Thyroid gland (tissue), 4 donors: Measurements from ENCODE around the gene IGF2BP3. TPM values are rescaled to one million over a fixed set of nuclear protein-coding genes. Genes with fewer than 3 reads are reported as not detected.

ENCODE experiments used
- DNase-seq, 2 donors: peaks; one replicate each; pipeline ENCODE4 v3.0.0-alpha.2; 2019
- H3K27ac ChIP-seq, 3 donors: fragments of 200-600 bp; sonication (generic); 1 replicate in 2 of 3; 2 replicates in 1 of 3; pipeline ENCODE4 v1.5.1; 2016 to 2019; ENCODE audit warnings: mild to moderate bottlenecking in 1 of 3, moderate library complexity in 1 of 3
- H3K27me3 ChIP-seq: fragments of 200-600 bp; sonication (generic); one replicate; pipeline ENCODE4 v1.5.1; 2019
- H3K36me3 ChIP-seq, 2 donors: fragments of 200-600 bp; sonication (generic); one replicate each; pipeline ENCODE4 v1.5.1; 2016 to 2019
- H3K4me1 ChIP-seq, 2 donors: fragments of 200-600 bp; sonication (generic); one replicate each; pipeline ENCODE4 v1.5.1; 2017 to 2019
- H3K4me3 ChIP-seq, 3 donors: fragments of 200-600 bp; sonication (generic); replicated peaks in 1 of 3; 1 replicate in 2 of 3; 2 replicates in 1 of 3; pipeline ENCODE4 v1.5.1; 2016; ENCODE audit warnings: mild to moderate bottlenecking in 1 of 3
- H3K9me3 ChIP-seq: fragments of 200-600 bp; sonication (generic); one replicate; pipeline ENCODE4 v1.5.1; 2017
- CTCF ChIP-seq, 6 experiments: fragments of 200-600 bp in 3 of 6; fragments of 450-650 bp in 3 of 6; sonication (generic) in 3 of 6; IDR thresholded peaks; one replicate each; pipeline ENCODE4 v1.5.1; 2016 to 2019; ENCODE audit warnings: antibody characterized with exemption in 6 of 6, mild to moderate bottlenecking in 2 of 6, inconsistent platforms in 1 of 6, moderate library complexity in 1 of 6
- POLR2A ChIP-seq, 2 donors: fragments of 450-650 bp; IDR thresholded peaks; one replicate each; pipeline ENCODE4 v1.6.1; 2017; ENCODE audit warnings: antibody characterized with exemption in 2 of 2, mild to moderate bottlenecking in 2 of 2, moderate library complexity in 1 of 2
- WGBS, 2 donors: methylation state at CpG; one replicate each; pipeline ENCODE4 v1.1.5; 2017; 5-methylcytosine and 5-hydroxymethylcytosine counted together
- intact Hi-C: fragments of 100-400 bp; cut with DNase I; formaldehyde crosslinking; loops from one replicate; pipeline ENCODE4 v1.15.1; 2023
- total RNA-seq, 4 donors: library from RNA; depleted of rRNA; stranded (reverse); fragments of >200 nt; gene quantifications; one replicate each; pipeline ENCODE4 v1.2.3, GENCODE V29; 2016

IGF2BP3 gene
- total RNA-seq, 4 donors from 2014 or later: 0.67 to 5.2 (median 3.4) TPM

- no peaks in the 10 kb centered on the region for H3K27me3 ChIP-seq
- H3K4me3 ChIP-seq: no peak overlapping the region
- TF ChIP-seq CTCF (IDR thresholded peaks at IDR 0.05) (no peak), POLR2A (IDR thresholded peaks at IDR 0.05) (no peak)
- DNase-seq: peak in 1 of 2 donors; percentile 21
- 82 to 85% methylated on average over 8 of the region's 8 CpGs for WGBS, 2 donors
- H3K9me3 ChIP-seq: no peaks in the 10 kb centered on the region
- no peaks in the 10 kb centered on the region for H3K36me3 ChIP-seq
- intact Hi-C loops: no loop called here
- H3K27ac ChIP-seq: peak overlapping the region in 2 of 3 donors; percentile 42 to 59
- H3K4me1 ChIP-seq: peaks cover 36 to 55% of the 10 kb centered on the region in 2 donors
Measured at GRCh38 chr7:23347682-23348180, 122.6 kb downstream of the IGF2BP3 start.

- intact Hi-C loops: no loop called here
- 92 to 95% methylated on average over 9 of the region's 9 CpGs for WGBS, 2 donors
- Histone ChIP-seq H3K4me3 (no peak overlapping the region), H3K9me3 (no peaks in the 10 kb centered on the region), H3K27me3 (no peaks in the 10 kb centered on the region), H3K36me3 (no peaks in the 10 kb centered on the region), H3K4me1 (peaks cover 38 to 55% of the 10 kb centered on the region in 2 donors), H3K27ac (peak overlapping the region; percentile 11 to 59 (median 42))
- no peak for DNase-seq
- no peak for TF ChIP-seq POLR2A (IDR thresholded peaks at IDR 0.05)
- no peak for TF ChIP-seq CTCF (IDR thresholded peaks at IDR 0.05)
Measured at GRCh38 chr7:23347033-23347681, 123.1 kb downstream of the IGF2BP3 start.

- no peak overlapping the region for H3K4me3 ChIP-seq
- no peaks in the 10 kb centered on the region for H3K27me3 ChIP-seq
- WGBS, 2 donors: 86 to 87% methylated on average over 8 of the region's 8 CpGs
- H3K4me1 ChIP-seq: peaks cover 43 to 64% of the 10 kb centered on the region in 2 donors
- no peak for DNase-seq
- H3K36me3 ChIP-seq: no peaks in the 10 kb centered on the region
- intact Hi-C loops: no loop called here
- TF ChIP-seq CTCF (IDR thresholded peaks at IDR 0.05) (no peak), POLR2A (IDR thresholded peaks at IDR 0.05) (no peak)
- no peak overlapping the region for H3K27ac ChIP-seq
- no peaks in the 10 kb centered on the region for H3K9me3 ChIP-seq
Measured at GRCh38 chr7:23346316-23346715, 124.0 kb downstream of the IGF2BP3 start.

- Histone ChIP-seq H3K4me3 (no peak overlapping the region), H3K4me1 (peaks cover 43 to 64% of the 10 kb centered on the region in 2 donors), H3K36me3 (no peaks in the 10 kb centered on the region), H3K27me3 (no peaks in the 10 kb centered on the region), H3K27ac (peak overlapping the region in 1 of 3 donors; percentile 3), H3K9me3 (no peaks in the 10 kb centered on the region)
- WGBS, 2 donors: 91 to 95% methylated on average over 6 of the region's 6 CpGs
- intact Hi-C loops: no loop called here
- DNase-seq: no peak
- TF ChIP-seq CTCF (IDR thresholded peaks at IDR 0.05) (no peak), POLR2A (IDR thresholded peaks at IDR 0.05) (no peak)
Measured at GRCh38 chr7:23345601-23346000, 124.7 kb downstream of the IGF2BP3 start.

GRCh38 chr7:23343806-23344475 is 126.3 kb downstream of the IGF2BP3 start:
- WGBS, 2 donors: 84 to 85% methylated on average over 9 of the region's 9 CpGs
- no peaks in the 10 kb centered on the region for H3K27me3 ChIP-seq
- H3K4me3 ChIP-seq: no peak overlapping the region
- DNase-seq: no peak
- H3K9me3 ChIP-seq: no peaks in the 10 kb centered on the region
- TF ChIP-seq CTCF (IDR thresholded peaks at IDR 0.05) (no peak), POLR2A (IDR thresholded peaks at IDR 0.05) (no peak)
- H3K36me3 ChIP-seq: no peaks in the 10 kb centered on the region
- peak overlapping the region in 2 of 3 donors; percentile 63 to 74 for H3K27ac ChIP-seq
- H3K4me1 ChIP-seq: peaks cover 56 to 68% of the 10 kb centered on the region in 2 donors
- intact Hi-C loops: no loop called here
